Measurements from ENCODE around the gene OR2A42. TPM values are rescaled to one million over a fixed set of nuclear protein-coding genes. Genes with fewer than 3 reads are reported as not detected.
"Not testable (repeated sequence)": the region's sequence is repeated elsewhere in the genome, so short reads cannot be mapped to it uniquely, and the experiment has no call there.

The OR2A42 gene
- not detected in 2 replicates for total RNA-seq (2021)
- long read RNA-seq = 0 reads

GRCh38 chr7:144239365-144239764 lies at the start of gene OR2A42:
Gene OR2A42, minus strand, starts transcription at chr7:144239605. Its CDS starts 6,762 bp downstream, at chr7:144232843.
- not testable (repeated sequence) for H3T11ph ChIP-seq (ENCODE audit: low read length); H3K79me2 ChIP-seq (ENCODE audit: insufficient read depth, low read length); H2BK120ac ChIP-seq (ENCODE audit: low read depth, low read length, poor library complexity, severe bottlenecking); H3K4me2 ChIP-seq (ENCODE audit: insufficient read depth, insufficient read length, low read length); H4K20me1 ChIP-seq (ENCODE audit: control insufficient read depth, insufficient read depth, insufficient read length); H3K4ac ChIP-seq (ENCODE audit: low read depth, low read length); H3K4me3 Mint-ChIP-seq; H4K8ac ChIP-seq (replicated peaks; ENCODE audit: insufficient read length, low read depth, low read length); H3K27ac Mint-ChIP-seq; H2AFZ ChIP-seq (ENCODE audit: low read length); H3K56ac ChIP-seq (ENCODE audit: insufficient read length, low read depth, low read length); H3K23me2 ChIP-seq (ENCODE audit: insufficient read length, low read depth, low read length, poor library complexity, severe bottlenecking); H3K27ac ChIP-seq (ENCODE audit: insufficient read length, low read depth, low read length); H2BK20ac ChIP-seq (ENCODE audit: low read depth, low read length, poor library complexity, severe bottlenecking); H3K79me1 ChIP-seq (ENCODE audit: insufficient read depth, low read depth, low read length, poor library complexity, severe bottlenecking); H2BK12ac ChIP-seq (ENCODE audit: insufficient read length, low read depth, low read length); H3K23ac ChIP-seq (ENCODE audit: insufficient read length, low read depth, low read length); H3K9me3 ChIP-seq (ENCODE audit: control insufficient read depth, low read depth, low read length); H3K18ac ChIP-seq (ENCODE audit: insufficient read length, low read depth, low read length); H3K9ac ChIP-seq (ENCODE audit: extremely low read depth, insufficient read length, low read length); H2AK5ac ChIP-seq (ENCODE audit: insufficient read length, low read length); H2BK15ac ChIP-seq (ENCODE audit: low read depth, low read length); H2BK5ac ChIP-seq (ENCODE audit: insufficient read length, low read length); DNase-seq; H3K4me1 ChIP-seq (ENCODE audit: insufficient read depth, low read length); H3K27me3 Mint-ChIP-seq (ENCODE audit: low read depth); H3K14ac ChIP-seq (ENCODE audit: insufficient read depth, low read length); H3K36me3 Mint-ChIP-seq (ENCODE audit: insufficient read depth in 1 of 3, low read depth in 3 of 3); H4K5ac ChIP-seq (ENCODE audit: insufficient read length, low read depth, low read length); H3K27me3 ChIP-seq (ENCODE audit: insufficient read depth, low read length); H4K91ac ChIP-seq (ENCODE audit: insufficient read length, low read depth, low read length); H3K4me1 Mint-ChIP-seq; H3K9me3 Mint-ChIP-seq
- no CpG with 5 or more reads among the region's 2 CpGs for WGBS (ENCODE audit: extremely low coverage, insufficient read length, low lambda C conversion rate)

- not testable (repeated sequence) for H3K18ac ChIP-seq (ENCODE audit: insufficient read length, low read depth, low read length); H3K9me3 Mint-ChIP-seq; H3K4ac ChIP-seq (ENCODE audit: low read depth, low read length); H3K23ac ChIP-seq (ENCODE audit: insufficient read length, low read depth, low read length); H2BK12ac ChIP-seq (ENCODE audit: insufficient read length, low read depth, low read length); H2BK5ac ChIP-seq (ENCODE audit: insufficient read length, low read length); H4K20me1 ChIP-seq (ENCODE audit: control insufficient read depth, insufficient read depth, insufficient read length); H2AK5ac ChIP-seq (ENCODE audit: insufficient read length, low read length); H3K27ac ChIP-seq (ENCODE audit: insufficient read length, low read depth, low read length); H3K9ac ChIP-seq (ENCODE audit: extremely low read depth, insufficient read length, low read length); H3K23me2 ChIP-seq (ENCODE audit: insufficient read length, low read depth, low read length, poor library complexity, severe bottlenecking); H3K4me1 Mint-ChIP-seq; H3K79me1 ChIP-seq (ENCODE audit: insufficient read depth, low read depth, low read length, poor library complexity, severe bottlenecking); H2BK20ac ChIP-seq (ENCODE audit: low read depth, low read length, poor library complexity, severe bottlenecking); H2BK15ac ChIP-seq (ENCODE audit: low read depth, low read length); DNase-seq; H4K91ac ChIP-seq (ENCODE audit: insufficient read length, low read depth, low read length); H2BK120ac ChIP-seq (ENCODE audit: low read depth, low read length, poor library complexity, severe bottlenecking); H2AFZ ChIP-seq (ENCODE audit: low read length); H3T11ph ChIP-seq (ENCODE audit: low read length); H3K4me1 ChIP-seq (ENCODE audit: insufficient read depth, low read length); H3K27me3 ChIP-seq (ENCODE audit: insufficient read depth, low read length); H4K8ac ChIP-seq (replicated peaks; ENCODE audit: insufficient read length, low read depth, low read length); H3K14ac ChIP-seq (ENCODE audit: insufficient read depth, low read length); H3K4me3 Mint-ChIP-seq; H3K79me2 ChIP-seq (ENCODE audit: insufficient read depth, low read length); H3K4me2 ChIP-seq (ENCODE audit: insufficient read depth, insufficient read length, low read length); H3K9me3 ChIP-seq (ENCODE audit: control insufficient read depth, low read depth, low read length); H3K27me3 Mint-ChIP-seq (ENCODE audit: low read depth); H3K27ac Mint-ChIP-seq; H3K56ac ChIP-seq (ENCODE audit: insufficient read length, low read depth, low read length); H3K36me3 Mint-ChIP-seq (ENCODE audit: insufficient read depth in 1 of 3, low read depth in 3 of 3); H4K5ac ChIP-seq (ENCODE audit: insufficient read length, low read depth, low read length)
- WGBS (ENCODE audit: extremely low coverage, insufficient read length, low lambda C conversion rate) = no CpG with 5 or more reads among the region's 3 CpGs
These were observed 47.9 kb upstream of the OR2A42 start for GRCh38 chr7:144287171-144287784.
